ENCODE measurements around the gene TRAF7. TPM values are rescaled to one million over a fixed set of nuclear protein-coding genes. Genes with fewer than 3 reads are reported as not detected.
A peak's percentile ranks its signal among the peaks of the same experiment; 100 is the strongest.

Gene TRAF7
- total and polyA plus RNA-seq, 2 of the 13 experiments (the other 11 are each of a cell fraction or from before 2014, with no cell fraction given): 47.9 to 65.6 TPM

DNA sequence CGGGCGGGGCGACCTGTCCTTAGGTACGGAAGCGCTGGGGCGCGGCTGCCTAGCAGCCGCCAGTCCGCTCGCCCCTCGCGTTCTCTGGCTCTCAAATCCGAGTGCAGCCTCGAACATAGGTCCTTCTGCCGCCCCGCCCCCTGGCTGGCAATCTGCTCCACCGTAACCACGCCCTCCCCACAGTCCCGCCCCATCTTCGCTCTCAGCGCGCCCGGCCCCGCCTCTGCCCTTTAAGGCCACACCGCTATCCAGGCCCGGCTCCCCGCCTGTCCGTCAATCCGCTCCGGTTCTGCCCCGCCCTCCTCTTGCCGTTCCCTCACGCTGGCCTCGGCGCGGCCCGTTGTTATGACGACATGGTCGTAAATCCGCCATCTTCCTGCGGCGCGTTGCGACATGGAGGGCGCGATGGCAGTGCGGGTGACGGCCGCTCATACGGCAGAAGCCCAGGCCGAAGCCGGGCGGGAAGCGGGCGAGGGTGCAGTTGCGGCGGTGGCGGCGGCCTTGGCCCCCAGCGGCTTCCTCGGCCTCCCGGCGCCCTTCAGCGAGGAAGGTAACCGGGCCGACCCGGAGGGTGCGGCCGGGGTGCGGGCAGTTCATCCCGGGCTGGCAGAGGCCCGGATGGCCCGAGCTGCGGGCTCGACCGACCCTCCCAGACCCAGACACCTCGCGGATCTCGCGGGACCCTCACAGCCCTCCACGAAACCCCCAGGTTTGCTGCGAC is 67.8 kb downstream of the TRAF7 start, which contains the start of gene E4F1:
Gene E4F1 (plus strand): TSS at position 371 of the 721 bp plus-strand sequence. CDS start 23 bp downstream, at position 394.
- Histone ChIP-seq H2AFZ (ENCODE audit: low read length) (no peak within 1 kb of the TSS), H3K79me2 (ENCODE audit: insufficient read depth, low read length) (peaks cover 18% of the 10 kb centered on the region), H3K4me3 (replicated peaks in 1 of 3; ENCODE audit: insufficient read depth in 1 of 3, low read depth in 2 of 3, low read length in 3 of 3) (peak within 1 kb of the TSS; percentile 78 to 95 (median 79)), H3K4me1 (ENCODE audit: insufficient read depth, low read length) (peaks cover 48% of the 10 kb centered on the region), H3K27me3 (ENCODE audit: control insufficient read depth in 1 of 2, insufficient read depth in 2 of 2, low read length in 2 of 2) (no peaks in the 10 kb centered on the region), H3K9ac (ENCODE audit: insufficient read depth, low read depth, low read length) (peak within 1 kb of the TSS; percentile 89), H4K20me1 (ENCODE audit: insufficient read depth, low read length) (peaks cover 11% of the 10 kb centered on the region), H3K9me3 (ENCODE audit: low read length) (no peaks in the 10 kb centered on the region), H3K27ac (ENCODE audit: extremely low read length, insufficient read depth, low read length) (peak within 1 kb of the TSS; percentile 80), H3K4me2 (ENCODE audit: low read depth, low read length) (peak within 1 kb of the TSS; percentile 83), H3K36me3 (replicated peaks in 1 of 2; ENCODE audit: control insufficient read depth in 1 of 2, insufficient read depth in 2 of 2, low read length in 2 of 2) (peaks cover 3 to 6% of the 10 kb centered on the region in 2 experiments; a peak in 2 of 5 replicates)
- under 1% methylated on average over 31 of the region's 82 CpGs for WGBS (ENCODE audit: low lambda C conversion rate)
- no TSS peak for BruUV-seq (replicated peaks)
- ATAC-seq (peak; percentile 84), DNase-seq (ENCODE audit: low spot score) (peak; percentile 97), FAIRE-seq (peak; percentile 95)
- POLR2A ChIA-PET: interaction anchor here (1.0 to 2.6 kb wide), 4 partner anchors 9 to 28 kb away, joined by 3 to 14 read pairs (median 8); partner anchors contain the start of genes ECI1, MLST8 and PGP
- intact Hi-C loops (cut with micrococcal nuclease; ENCODE audit: unreplicated experiment): no loop called here
- CTCF ChIA-PET (ENCODE audit: low intra/inter-chr PET ratio, low total read pairs): no interaction called here
- in situ Hi-C loops (cut with HindIII; ENCODE audit: extremely low pct_ligation_motif_present, low pct_unique_long_range_greater_than_20kb): no loop called here
- TF ChIP-seq ZNF569 (CRISPR knock-in tag; IDR thresholded peaks at IDR 0.05; ENCODE audit: borderline replicate concordance) (peak; percentile 92; the same call in 1 of the 2 replicates), NKX3-1 (CRISPR knock-in tag; IDR thresholded peaks at IDR 0.05) (peak; percentile 47; the same call in 1 of the 2 replicates), MTERF4 (CRISPR knock-in tag; IDR thresholded peaks at IDR 0.05) (no peak; the same call in 1 of the 2 replicates), ZNF850 (CRISPR knock-in tag; conservative IDR thresholded peaks at IDR 0.05) (no peak), NR2F6 (IDR thresholded peaks at IDR 0.05) (no peak), NR2F6 (CRISPR knock-in tag; IDR thresholded peaks at IDR 0.05) (0 out of 2 replicates have a peak, but pooled peaks have one; percentile 31), WIZ (CRISPR knock-in tag; IDR thresholded peaks at IDR 0.05) (no peak), SETDB1 (CRISPR knock-in tag; IDR thresholded peaks at IDR 0.05; ENCODE audit: borderline replicate concordance) (no peak), ZNF260 (CRISPR knock-in tag; IDR thresholded peaks at IDR 0.05; ENCODE audit: borderline replicate concordance, low read depth) (no peak), FOXM1 (CRISPR knock-in tag; IDR thresholded peaks at IDR 0.05) (no peak), NR1H2 (CRISPR knock-in tag; IDR thresholded peaks at IDR 0.05; ENCODE audit: borderline replicate concordance, low read depth) (no peak; the same call in 1 of the 2 replicates), HNRNPK (IDR thresholded peaks at IDR 0.05; ENCODE audit: low read depth, low read length, poor library complexity, severe bottlenecking) (peak; percentile 63), ZNF614 (CRISPR knock-in tag; IDR thresholded peaks at IDR 0.05; ENCODE audit: borderline replicate concordance) (no peak), ZNF839 (CRISPR knock-in tag; IDR thresholded peaks at IDR 0.05; ENCODE audit: borderline replicate concordance) (no peak), ZNF737 (CRISPR knock-in tag; IDR thresholded peaks at IDR 0.05; ENCODE audit: borderline replicate concordance) (no peak), SIN3B (IDR thresholded peaks at IDR 0.05; ENCODE audit: low read length) (no peak), NCOA5 (CRISPR knock-in tag; IDR thresholded peaks at IDR 0.05) (no peak), ZNF232 (CRISPR knock-in tag; IDR thresholded peaks at IDR 0.05; ENCODE audit: borderline replicate concordance) (peak; percentile 71; the same call in 1 of the 2 replicates)
- TF ChIP-seq, protein P1, sequence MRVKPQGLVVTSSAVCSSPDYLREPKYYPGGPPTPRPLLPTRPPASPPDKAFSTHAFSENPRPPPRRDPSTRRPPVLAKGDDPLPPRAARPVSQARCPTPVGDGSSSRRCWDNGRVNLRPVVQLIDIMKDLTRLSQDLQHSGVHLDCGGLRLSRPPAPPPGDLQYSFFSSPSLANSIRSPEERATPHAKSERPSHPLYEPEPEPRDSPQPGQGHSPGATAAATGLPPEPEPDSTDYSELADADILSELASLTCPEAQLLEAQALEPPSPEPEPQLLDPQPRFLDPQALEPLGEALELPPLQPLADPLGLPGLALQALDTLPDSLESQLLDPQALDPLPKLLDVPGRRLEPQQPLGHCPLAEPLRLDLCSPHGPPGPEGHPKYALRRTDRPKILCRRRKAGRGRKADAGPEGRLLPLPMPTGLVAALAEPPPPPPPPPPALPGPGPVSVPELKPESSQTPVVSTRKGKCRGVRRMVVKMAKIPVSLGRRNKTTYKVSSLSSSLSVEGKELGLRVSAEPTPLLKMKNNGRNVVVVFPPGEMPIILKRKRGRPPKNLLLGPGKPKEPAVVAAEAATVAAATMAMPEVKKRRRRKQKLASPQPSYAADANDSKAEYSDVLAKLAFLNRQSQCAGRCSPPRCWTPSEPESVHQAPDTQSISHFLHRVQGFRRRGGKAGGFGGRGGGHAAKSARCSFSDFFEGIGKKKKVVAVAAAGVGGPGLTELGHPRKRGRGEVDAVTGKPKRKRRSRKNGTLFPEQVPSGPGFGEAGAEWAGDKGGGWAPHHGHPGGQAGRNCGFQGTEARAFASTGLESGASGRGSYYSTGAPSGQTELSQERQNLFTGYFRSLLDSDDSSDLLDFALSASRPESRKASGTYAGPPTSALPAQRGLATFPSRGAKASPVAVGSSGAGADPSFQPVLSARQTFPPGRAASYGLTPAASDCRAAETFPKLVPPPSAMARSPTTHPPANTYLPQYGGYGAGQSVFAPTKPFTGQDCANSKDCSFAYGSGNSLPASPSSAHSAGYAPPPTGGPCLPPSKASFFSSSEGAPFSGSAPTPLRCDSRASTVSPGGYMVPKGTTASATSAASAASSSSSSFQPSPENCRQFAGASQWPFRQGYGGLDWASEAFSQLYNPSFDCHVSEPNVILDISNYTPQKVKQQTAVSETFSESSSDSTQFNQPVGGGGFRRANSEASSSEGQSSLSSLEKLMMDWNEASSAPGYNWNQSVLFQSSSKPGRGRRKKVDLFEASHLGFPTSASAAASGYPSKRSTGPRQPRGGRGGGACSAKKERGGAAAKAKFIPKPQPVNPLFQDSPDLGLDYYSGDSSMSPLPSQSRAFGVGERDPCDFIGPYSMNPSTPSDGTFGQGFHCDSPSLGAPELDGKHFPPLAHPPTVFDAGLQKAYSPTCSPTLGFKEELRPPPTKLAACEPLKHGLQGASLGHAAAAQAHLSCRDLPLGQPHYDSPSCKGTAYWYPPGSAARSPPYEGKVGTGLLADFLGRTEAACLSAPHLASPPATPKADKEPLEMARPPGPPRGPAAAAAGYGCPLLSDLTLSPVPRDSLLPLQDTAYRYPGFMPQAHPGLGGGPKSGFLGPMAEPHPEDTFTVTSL (CRISPR knock-in tag; IDR thresholded peaks at IDR 0.05; ENCODE audit: borderline replicate concordance): no peak
